Gastrocnemius medialis (tissue), 4 donors: ENCODE data around the gene KRTAP5-11. TPM values are rescaled to one million over a fixed set of nuclear protein-coding genes. Genes with fewer than 3 reads are reported as not detected.

Source experiments
- ATAC-seq, 2 donors: fragments of 150-250 bp; one replicate each; pipeline ENCODE4 v1.9.1; 2016
- DNase-seq, 2 donors: peaks; one replicate each; pipeline ENCODE4 v3.0.0-alpha.2; 2019
- H3K27ac ChIP-seq, 4 donors: fragments of 200-600 bp; sonication (generic); 1 replicate in 1 of 4; 2 replicates in 3 of 4; pipeline ENCODE4 v1.5.1; 2016 to 2018; ENCODE audit warnings: mild to moderate bottlenecking in 2 of 4, moderate library complexity in 1 of 4
- H3K27me3 ChIP-seq, 3 donors: fragments of 200-600 bp; sonication (generic) in 2 of 3; 1 replicate in 1 of 3; 2 replicates in 2 of 3; pipeline versions ENCODE4 v1.5.1 to v1.6.0; 2016 to 2019; ENCODE audit warnings: mild to moderate bottlenecking in 1 of 3, moderate library complexity in 1 of 3
- H3K36me3 ChIP-seq, 2 donors: fragments of 200-600 bp; sonication (generic) in 1 of 2; one replicate each; pipeline ENCODE4 v1.5.1; 2017 to 2018
- H3K4me1 ChIP-seq, 2 donors: fragments of 200-600 bp; sonication (generic) in 1 of 2; one replicate each; pipeline ENCODE4 v1.5.1; 2016 to 2017; ENCODE audit warnings: mild to moderate bottlenecking in 2 of 2
- H3K4me3 ChIP-seq, 4 donors: fragments of 200-600 bp; sonication (generic) in 3 of 4; 1 replicate in 1 of 4; 2 replicates in 3 of 4; pipeline ENCODE4 v1.5.1; 2016 to 2019; ENCODE audit warnings: mild to moderate bottlenecking in 2 of 4
- H3K9me3 ChIP-seq, 3 donors: fragments of 200-600 bp; sonication (generic) in 2 of 3; 1 replicate in 1 of 3; 2 replicates in 2 of 3; pipeline ENCODE4 v1.5.1; 2016 to 2019
- POLR2A ChIP-seq, 2 donors: fragments of 450-650 bp; IDR thresholded peaks; one replicate each; pipeline ENCODE4 v1.6.1; 2017; ENCODE audit warnings: antibody characterized with exemption in 2 of 2, mild to moderate bottlenecking in 2 of 2, moderate library complexity in 2 of 2
- in situ Hi-C, 4 donors: fragments of 200-750 bp; cut with MboI; loops; one replicate each; pipeline versions ENCODE4 v1.15.0 to v1.8.0; 2017; ENCODE audit warnings: low sequenced_read_pairs in 4 of 4
- intact Hi-C: fragments of 100-400 bp; cut with DNase I; formaldehyde crosslinking; loops from one replicate; pipeline ENCODE4 v1.15.1; 2023; ENCODE audit warnings: low total_unique reads
- total RNA-seq, 4 donors: library from RNA; depleted of rRNA; stranded (reverse); fragments of >200 nt; gene quantifications; one replicate each; pipeline versions ENCODE4 v1.1.0 to v1.2.3, GENCODE V29; 2016
- TF ChIP-seq, protein P1 (sequence below), 5 experiments: fragments of 450-650 bp in 3 of 5; fragments of 200-600 bp in 2 of 5; sonication (generic) in 2 of 5; IDR thresholded peaks in 4 of 5; conservative IDR thresholded peaks in 1 of 5; 1 replicate in 4 of 5; 2 replicates in 1 of 5; pipeline ENCODE4 v1.5.1; 2016 to 2019; ENCODE audit warnings: antibody characterized with exemption in 5 of 5, mild to moderate bottlenecking in 3 of 5, moderate library complexity in 3 of 5

Gene KRTAP5-11
- total RNA-seq, 4 donors from 2014 or later, result not detected

- peaks cover 0 to 6% (median 5%) of the 10 kb centered on the region in 3 donors for H3K27me3 ChIP-seq
- no peaks in the 10 kb centered on the region for H3K9me3 ChIP-seq
- in situ Hi-C loops, result no loop called here
- H3K36me3 ChIP-seq, result no peaks in the 10 kb centered on the region
- intact Hi-C loops, result no loop called here
- TF ChIP-seq, protein P1, sequence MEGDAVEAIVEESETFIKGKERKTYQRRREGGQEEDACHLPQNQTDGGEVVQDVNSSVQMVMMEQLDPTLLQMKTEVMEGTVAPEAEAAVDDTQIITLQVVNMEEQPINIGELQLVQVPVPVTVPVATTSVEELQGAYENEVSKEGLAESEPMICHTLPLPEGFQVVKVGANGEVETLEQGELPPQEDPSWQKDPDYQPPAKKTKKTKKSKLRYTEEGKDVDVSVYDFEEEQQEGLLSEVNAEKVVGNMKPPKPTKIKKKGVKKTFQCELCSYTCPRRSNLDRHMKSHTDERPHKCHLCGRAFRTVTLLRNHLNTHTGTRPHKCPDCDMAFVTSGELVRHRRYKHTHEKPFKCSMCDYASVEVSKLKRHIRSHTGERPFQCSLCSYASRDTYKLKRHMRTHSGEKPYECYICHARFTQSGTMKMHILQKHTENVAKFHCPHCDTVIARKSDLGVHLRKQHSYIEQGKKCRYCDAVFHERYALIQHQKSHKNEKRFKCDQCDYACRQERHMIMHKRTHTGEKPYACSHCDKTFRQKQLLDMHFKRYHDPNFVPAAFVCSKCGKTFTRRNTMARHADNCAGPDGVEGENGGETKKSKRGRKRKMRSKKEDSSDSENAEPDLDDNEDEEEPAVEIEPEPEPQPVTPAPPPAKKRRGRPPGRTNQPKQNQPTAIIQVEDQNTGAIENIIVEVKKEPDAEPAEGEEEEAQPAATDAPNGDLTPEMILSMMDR (IDR thresholded peaks at IDR 0.05 in 4 of 5, conservative IDR thresholded peaks at IDR 0.05 in 1 of 5), result no peak
- no peak for TF ChIP-seq POLR2A (IDR thresholded peaks at IDR 0.05)
- H3K27ac ChIP-seq, result no peak overlapping the region
- no peak for DNase-seq
- ATAC-seq, result no peak
- H3K4me1 ChIP-seq, result no peaks in the 10 kb centered on the region
- no peak overlapping the region for H3K4me3 ChIP-seq
These were observed 16.5 kb downstream of the KRTAP5-11 start for GRCh38 chr11:71566081-71566620.

- no peak within 1 kb of the TSS for H3K4me3 ChIP-seq
- H3K27ac ChIP-seq, result no peak within 1 kb of the TSS
- H3K27me3 ChIP-seq, result peaks cover 0 to 6% (median 5%) of the 10 kb centered on the region in 3 donors
- TF ChIP-seq, protein P1 (IDR thresholded peaks at IDR 0.05 in 4 of 5, conservative IDR thresholded peaks at IDR 0.05 in 1 of 5), result no peak
- no peak for TF ChIP-seq POLR2A (IDR thresholded peaks at IDR 0.05)
- ATAC-seq, result no peak
- in situ Hi-C loops, result no loop called here
- no peak for DNase-seq
- H3K36me3 ChIP-seq, result no peaks in the 10 kb centered on the region
- no peaks in the 10 kb centered on the region for H3K9me3 ChIP-seq
- H3K4me1 ChIP-seq, result no peaks in the 10 kb centered on the region
- intact Hi-C loops, result no loop called here
These were observed 17.4 kb downstream of the KRTAP5-11 start, which contains the start of gene KRTAP5-10 for GRCh38 chr11:71565263-71565662. Gene KRTAP5-10, plus strand, starts transcription at chr11:71565563. Its CDS starts 25 bp downstream, at chr11:71565588.

DNA sequence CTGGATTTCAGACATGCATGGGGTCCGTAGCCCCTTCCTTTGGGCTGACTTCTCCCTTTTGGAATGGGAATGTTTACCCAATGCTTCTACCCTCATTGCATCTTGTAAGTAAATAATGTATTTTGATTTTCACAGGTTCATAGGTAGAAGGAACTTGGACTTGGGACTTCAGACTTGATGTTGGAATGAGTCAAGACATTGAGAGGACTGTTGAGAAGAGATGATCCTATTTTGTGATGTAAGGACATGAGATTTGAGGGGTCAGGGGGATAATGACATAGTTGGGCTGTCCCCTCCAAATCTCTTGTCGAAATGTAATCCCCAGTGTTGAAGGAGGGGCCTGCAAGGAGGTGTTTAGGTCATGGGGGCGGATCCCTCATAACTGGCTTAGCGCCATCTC lies 18.2 kb downstream of the KRTAP5-11 start:
- DNase-seq (no peak), ATAC-seq (no peak)
- Histone ChIP-seq H3K4me3 (no peak overlapping the region), H3K36me3 (no peaks in the 10 kb centered on the region), H3K4me1 (no peaks in the 10 kb centered on the region), H3K27ac (no peak overlapping the region), H3K9me3 (no peaks in the 10 kb centered on the region), H3K27me3 (peaks cover 0 to 6% (median 5%) of the 10 kb centered on the region in 3 donors)
- intact Hi-C loops (no loop called here), in situ Hi-C loops (no loop called here)
- TF ChIP-seq, protein P1 (IDR thresholded peaks at IDR 0.05 in 4 of 5, conservative IDR thresholded peaks at IDR 0.05 in 1 of 5), result no peak
- no peak for TF ChIP-seq POLR2A (IDR thresholded peaks at IDR 0.05)

GRCh38 chr11:71563406-71563805 lies 19.3 kb downstream of the KRTAP5-11 start:
- TF ChIP-seq, protein P1 (IDR thresholded peaks at IDR 0.05 in 4 of 5, conservative IDR thresholded peaks at IDR 0.05 in 1 of 5), result peak in 1 of 5 experiments; percentile 8
- TF ChIP-seq POLR2A (IDR thresholded peaks at IDR 0.05), result no peak
- DNase-seq (no peak), ATAC-seq (no peak)
- Histone ChIP-seq H3K27me3 (peaks cover 0 to 6% (median 5%) of the 10 kb centered on the region in 3 donors), H3K36me3 (no peaks in the 10 kb centered on the region), H3K4me1 (no peaks in the 10 kb centered on the region), H3K9me3 (no peaks in the 10 kb centered on the region), H3K4me3 (no peak overlapping the region), H3K27ac (no peak overlapping the region)
- in situ Hi-C loops (no loop called here), intact Hi-C loops (no loop called here)

GRCh38 chr11:71562120-71562519 lies 20.6 kb downstream of the KRTAP5-11 start:
- H3K27ac ChIP-seq, result no peak overlapping the region
- no peak for ATAC-seq
- in situ Hi-C loops (no loop called here), intact Hi-C loops (no loop called here)
- H3K4me3 ChIP-seq, result no peak overlapping the region
- peaks cover 0 to 6% (median 5%) of the 10 kb centered on the region in 3 donors for H3K27me3 ChIP-seq
- H3K36me3 ChIP-seq, result no peaks in the 10 kb centered on the region
- no peaks in the 10 kb centered on the region for H3K9me3 ChIP-seq
- no peaks in the 10 kb centered on the region for H3K4me1 ChIP-seq
- no peak for TF ChIP-seq POLR2A (IDR thresholded peaks at IDR 0.05)
- TF ChIP-seq, protein P1 (IDR thresholded peaks at IDR 0.05 in 4 of 5, conservative IDR thresholded peaks at IDR 0.05 in 1 of 5), result no peak
- DNase-seq, result no peak
